Thymus (tissue), 11 donors: Measurements from ENCODE around the gene ELP4. TPM values are rescaled to one million over a fixed set of nuclear protein-coding genes. Genes with fewer than 3 reads are reported as not detected.

Experiments
- DNase-seq, 9 donors: peaks; one replicate each; pipeline ENCODE4 v3.0.0-alpha.2; 2013; ENCODE audit warnings: low spot score in 9 of 9, low read depth in 6 of 9, missing footprints in 1 of 9
- H3K27ac ChIP-seq, 2 donors: one replicate each; pipeline ENCODE4 v1.5.1; 2013; ENCODE audit warnings: control low read depth in 1 of 2, low read depth in 1 of 2, low read length in 1 of 2, mild to moderate bottlenecking in 1 of 2, moderate library complexity in 1 of 2
- H3K27me3 ChIP-seq, 2 donors: one replicate each; pipeline ENCODE4 v1.5.1; 2013; ENCODE audit warnings: low read length in 1 of 2; ENCODE audit not compliant: control insufficient read depth in 2 of 2, insufficient read depth in 1 of 2
- H3K36me3 ChIP-seq, 2 donors: one replicate each; pipeline ENCODE4 v1.5.1; 2013; ENCODE audit warnings: low read length in 1 of 2, mild to moderate bottlenecking in 1 of 2, moderate library complexity in 1 of 2; ENCODE audit not compliant: control insufficient read depth in 2 of 2, insufficient read depth in 2 of 2
- H3K4me1 ChIP-seq, 2 donors: one replicate each; pipeline ENCODE4 v1.5.1; 2013; ENCODE audit warnings: low read length in 2 of 2; ENCODE audit not compliant: control insufficient read depth in 2 of 2, insufficient read depth in 2 of 2
- H3K4me3 ChIP-seq, 2 donors: one replicate each; pipeline ENCODE4 v1.5.1; 2013; ENCODE audit warnings: low read length in 2 of 2, control low read depth in 1 of 2, mild to moderate bottlenecking in 1 of 2
- H3K9me3 ChIP-seq, 2 donors: one replicate each; pipeline ENCODE4 v1.5.1; 2013; ENCODE audit warnings: low read length in 1 of 2, mild to moderate bottlenecking in 1 of 2; ENCODE audit not compliant: control insufficient read depth in 2 of 2, insufficient read depth in 1 of 2
- WGBS: extraction: QIAGEN DNeasy Blood & Tissue Kit; methylation state at CpG from one replicate; pipeline ENCODE4 v1.1.7; 2013; 5-methylcytosine and 5-hydroxymethylcytosine counted together
- polyA plus RNA-seq: library from polyadenylated mRNA; stranded (reverse); fragments of 200-250 nt; gene quantifications from one replicate; pipeline ENCODE4 v1.2.3, GENCODE V29; 2013
- total RNA-seq: library from RNA; stranded (reverse); fragments of 120-200 nt; gene quantifications from one replicate; pipeline ENCODE4 v1.2.4, GENCODE V29; 2013
- donor health status: healthy.

Gene ELP4
- total and polyA plus RNA-seq, 2 donors = 20.6 to 26.8 TPM

- no peak for DNase-seq
- Histone ChIP-seq H3K4me1 (no peaks in the 10 kb centered on the region), H3K27ac (no peak overlapping the region), H3K9me3 (no peaks in the 10 kb centered on the region), H3K27me3 (no peaks in the 10 kb centered on the region), H3K36me3 (no peaks in the 10 kb centered on the region), H3K4me3 (no peak overlapping the region)
Measured at GRCh38 chr11:31645747-31646146, 136.2 kb downstream of the ELP4 start.

GRCh38 chr11:31646216-31646615 lies 136.6 kb downstream of the ELP4 start:
- H3K4me3 ChIP-seq = no peak overlapping the region
- DNase-seq = no peak
- H3K4me1 ChIP-seq = no peaks in the 10 kb centered on the region
- peaks cover 0 to 3% of the 10 kb centered on the region in 2 donors for H3K36me3 ChIP-seq
- no peaks in the 10 kb centered on the region for H3K27me3 ChIP-seq
- H3K27ac ChIP-seq = no peak overlapping the region
- 95% methylated on average over 1 of the region's 1 CpG for WGBS
- no peaks in the 10 kb centered on the region for H3K9me3 ChIP-seq

- Histone ChIP-seq H3K9me3 (no peaks in the 10 kb centered on the region), H3K4me3 (no peak overlapping the region), H3K36me3 (peaks cover 0 to 8% of the 10 kb centered on the region in 2 donors), H3K4me1 (no peaks in the 10 kb centered on the region), H3K27ac (no peak overlapping the region), H3K27me3 (no peaks in the 10 kb centered on the region)
- 96% methylated on average over 6 of the region's 6 CpGs for WGBS
- no peak for DNase-seq
Measured at GRCh38 chr11:31649129-31649966, 139.8 kb downstream of the ELP4 start.

- DNase-seq = no peak
- Histone ChIP-seq H3K27ac (no peak overlapping the region), H3K36me3 (peaks cover 0 to 8% of the 10 kb centered on the region in 2 donors), H3K27me3 (no peaks in the 10 kb centered on the region), H3K4me3 (no peak overlapping the region), H3K4me1 (no peaks in the 10 kb centered on the region), H3K9me3 (no peaks in the 10 kb centered on the region)
Measured at GRCh38 chr11:31651208-31651607, 141.6 kb downstream of the ELP4 start.

GRCh38 chr11:31651822-31652221 lies 142.3 kb downstream of the ELP4 start:
- WGBS = 100% methylated on average over 2 of the region's 2 CpGs
- H3K36me3 ChIP-seq = peaks cover 0 to 8% of the 10 kb centered on the region in 2 donors
- H3K9me3 ChIP-seq = no peaks in the 10 kb centered on the region
- DNase-seq = no peak
- no peaks in the 10 kb centered on the region for H3K4me1 ChIP-seq
- no peaks in the 10 kb centered on the region for H3K27me3 ChIP-seq
- H3K4me3 ChIP-seq = no peak overlapping the region
- H3K27ac ChIP-seq = no peak overlapping the region

- Histone ChIP-seq H3K27ac (no peak overlapping the region), H3K9me3 (no peaks in the 10 kb centered on the region), H3K4me3 (no peak overlapping the region), H3K4me1 (no peaks in the 10 kb centered on the region), H3K36me3 (peaks cover 0 to 8% of the 10 kb centered on the region in 2 donors), H3K27me3 (no peaks in the 10 kb centered on the region)
- no peak for DNase-seq
- WGBS = 100% methylated on average over 1 of the region's 1 CpG
Measured at GRCh38 chr11:31652528-31652927, 143.0 kb downstream of the ELP4 start.

- H3K9me3 ChIP-seq = no peaks in the 10 kb centered on the region
- H3K4me1 ChIP-seq = no peaks in the 10 kb centered on the region
- H3K36me3 ChIP-seq = peaks cover 0 to 8% of the 10 kb centered on the region in 2 donors
- DNase-seq = no peak
- H3K27me3 ChIP-seq = no peaks in the 10 kb centered on the region
- no peak overlapping the region for H3K4me3 ChIP-seq
- no peak overlapping the region for H3K27ac ChIP-seq
- WGBS = 97% methylated on average over 3 of the region's 3 CpGs
Measured at GRCh38 chr11:31655483-31655882, 145.9 kb downstream of the ELP4 start.

- Histone ChIP-seq H3K9me3 (no peaks in the 10 kb centered on the region), H3K27ac (no peak overlapping the region), H3K4me1 (no peaks in the 10 kb centered on the region), H3K36me3 (peaks cover 0 to 6% of the 10 kb centered on the region in 2 donors), H3K27me3 (no peaks in the 10 kb centered on the region), H3K4me3 (no peak overlapping the region)
- no peak for DNase-seq
- 95% methylated on average over 1 of the region's 1 CpG for WGBS
Measured at GRCh38 chr11:31656051-31656450, 146.5 kb downstream of the ELP4 start.

GRCh38 chr11:31657091-31657490 lies 147.5 kb downstream of the ELP4 start:
- H3K36me3 ChIP-seq = no peaks in the 10 kb centered on the region
- H3K4me3 ChIP-seq = no peak overlapping the region
- no peaks in the 10 kb centered on the region for H3K4me1 ChIP-seq
- H3K9me3 ChIP-seq = no peaks in the 10 kb centered on the region
- H3K27me3 ChIP-seq = no peaks in the 10 kb centered on the region
- WGBS = 95% methylated on average over 1 of the region's 1 CpG
- H3K27ac ChIP-seq = no peak overlapping the region
- DNase-seq = no peak
